ENCODE measurements around the gene ZNF777. TPM values are rescaled to one million over a fixed set of nuclear protein-coding genes. Genes with fewer than 3 reads are reported as not detected.
"Not testable (repeated sequence)": the region's sequence is repeated elsewhere in the genome, so short reads cannot be mapped to it uniquely, and the experiment has no call there.

ZNF777 gene
- total RNA-seq, 3 donors from 2014 or later = 5.1 to 8.5 (median 8.2) TPM

GRCh38 chr7:149398195-149398820 lies 62.6 kb downstream of the ZNF777 start:
- no peak for TF ChIP-seq POLR2A (IDR thresholded peaks at IDR 0.05)
- no peak for TF ChIP-seq POLR2AphosphoS5 (IDR thresholded peaks at IDR 0.05)
- TF ChIP-seq, protein P1, sequence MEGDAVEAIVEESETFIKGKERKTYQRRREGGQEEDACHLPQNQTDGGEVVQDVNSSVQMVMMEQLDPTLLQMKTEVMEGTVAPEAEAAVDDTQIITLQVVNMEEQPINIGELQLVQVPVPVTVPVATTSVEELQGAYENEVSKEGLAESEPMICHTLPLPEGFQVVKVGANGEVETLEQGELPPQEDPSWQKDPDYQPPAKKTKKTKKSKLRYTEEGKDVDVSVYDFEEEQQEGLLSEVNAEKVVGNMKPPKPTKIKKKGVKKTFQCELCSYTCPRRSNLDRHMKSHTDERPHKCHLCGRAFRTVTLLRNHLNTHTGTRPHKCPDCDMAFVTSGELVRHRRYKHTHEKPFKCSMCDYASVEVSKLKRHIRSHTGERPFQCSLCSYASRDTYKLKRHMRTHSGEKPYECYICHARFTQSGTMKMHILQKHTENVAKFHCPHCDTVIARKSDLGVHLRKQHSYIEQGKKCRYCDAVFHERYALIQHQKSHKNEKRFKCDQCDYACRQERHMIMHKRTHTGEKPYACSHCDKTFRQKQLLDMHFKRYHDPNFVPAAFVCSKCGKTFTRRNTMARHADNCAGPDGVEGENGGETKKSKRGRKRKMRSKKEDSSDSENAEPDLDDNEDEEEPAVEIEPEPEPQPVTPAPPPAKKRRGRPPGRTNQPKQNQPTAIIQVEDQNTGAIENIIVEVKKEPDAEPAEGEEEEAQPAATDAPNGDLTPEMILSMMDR (IDR thresholded peaks at IDR 0.05) = no peak
- DNase-seq (ENCODE audit: low spot score in 2 of 2) = no peak
- no peaks in the 10 kb centered on the region for H3K27me3 ChIP-seq
- intact Hi-C loops (cut with DNase I; ENCODE audit: low total_unique reads) = no loop called here
- peaks cover 4 to 8% of the 10 kb centered on the region in 2 donors for H3K9me3 ChIP-seq
- no peak overlapping the region for H3K4me3 ChIP-seq
- H3K27ac ChIP-seq = no peak overlapping the region
- H3K36me3 ChIP-seq = no peaks in the 10 kb centered on the region
- H3K4me1 ChIP-seq = no peaks in the 10 kb centered on the region

DNA sequence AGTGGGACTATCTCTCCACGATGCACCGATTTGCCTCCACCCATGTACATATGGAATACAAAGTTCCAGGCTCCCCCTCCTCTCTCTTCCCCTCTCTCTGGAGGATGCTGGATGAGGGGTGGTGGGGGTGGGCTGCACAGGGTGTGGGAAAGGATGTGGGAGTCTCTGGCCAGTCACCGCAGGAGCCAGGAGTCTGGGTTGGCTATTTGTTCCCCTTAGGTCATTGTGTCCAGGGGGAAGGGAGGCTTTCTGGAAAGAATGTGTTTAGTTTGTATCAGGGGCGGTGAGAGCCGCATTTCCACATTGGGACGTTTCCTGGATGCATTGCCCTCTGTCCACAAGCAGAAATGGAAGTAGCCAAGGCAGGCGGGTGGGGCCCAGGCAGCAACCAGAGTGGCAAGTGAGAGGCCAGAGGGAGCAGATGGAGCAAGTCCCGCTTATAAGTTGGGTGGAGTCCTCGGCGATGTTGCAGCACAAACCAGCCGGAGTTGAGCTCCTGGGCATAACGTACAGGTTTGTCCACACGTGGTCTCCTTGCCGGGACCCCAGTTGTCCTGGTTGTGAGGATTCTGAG lies 63.3 kb downstream of the ZNF777 start:
- TF ChIP-seq POLR2A (IDR thresholded peaks at IDR 0.05) (no peak), POLR2AphosphoS5 (IDR thresholded peaks at IDR 0.05) (no peak)
- TF ChIP-seq, protein P1 (IDR thresholded peaks at IDR 0.05) = no peak
- peaks cover 4 to 8% of the 10 kb centered on the region in 2 donors for H3K9me3 ChIP-seq
- no peak overlapping the region for H3K27ac ChIP-seq
- no peak overlapping the region for H3K4me3 ChIP-seq
- intact Hi-C loops (cut with DNase I; ENCODE audit: low total_unique reads) = no loop called here
- H3K36me3 ChIP-seq = no peaks in the 10 kb centered on the region
- no peak for DNase-seq (ENCODE audit: low spot score in 2 of 2)
- H3K27me3 ChIP-seq = no peaks in the 10 kb centered on the region
- H3K4me1 ChIP-seq = no peaks in the 10 kb centered on the region

DNA sequence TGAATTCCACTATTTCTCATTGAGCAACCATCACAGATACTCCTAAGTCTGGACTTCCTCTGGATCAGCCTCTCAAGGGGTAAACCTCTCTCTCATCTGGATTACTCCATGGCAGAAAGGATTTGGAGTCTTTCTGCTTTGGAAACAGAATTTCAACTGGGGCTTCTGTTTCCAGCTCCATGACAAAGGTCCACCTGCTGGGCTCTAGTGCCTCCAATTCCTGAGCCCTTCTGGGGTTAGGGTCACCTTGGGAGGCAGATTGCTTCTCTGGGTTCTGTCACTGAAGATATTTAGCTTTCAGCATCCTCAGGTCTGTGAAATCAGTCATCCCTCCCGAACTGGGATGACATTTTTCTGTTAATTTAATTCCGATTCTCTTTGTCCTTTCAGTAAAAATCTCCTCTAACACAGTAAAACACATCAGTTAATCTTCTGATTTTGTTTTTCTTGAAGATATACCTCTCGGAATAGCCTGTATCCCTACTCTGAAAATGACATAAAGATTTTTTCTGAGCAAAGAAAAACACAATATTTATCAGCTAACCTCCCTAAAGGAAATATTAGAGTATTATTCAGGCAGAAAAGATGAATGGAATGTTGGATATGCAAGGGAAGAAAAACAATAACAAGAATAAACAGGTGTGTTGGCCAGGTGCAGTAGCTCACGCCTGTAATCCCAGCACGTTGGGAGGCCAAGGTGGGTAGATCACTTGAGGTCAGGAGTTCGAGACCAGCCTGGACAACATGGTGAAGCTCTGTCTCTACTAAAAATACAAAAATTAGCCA lies 72.1 kb downstream of the ZNF777 start:
- H3K27me3 ChIP-seq; H3K9me3 ChIP-seq; H3K4me1 ChIP-seq; intact Hi-C loops (cut with DNase I; ENCODE audit: low total_unique reads); H3K36me3 ChIP-seq; H3K27ac ChIP-seq; H3K4me3 ChIP-seq; DNase-seq (ENCODE audit: low spot score in 2 of 2): not testable (repeated sequence)

DNA sequence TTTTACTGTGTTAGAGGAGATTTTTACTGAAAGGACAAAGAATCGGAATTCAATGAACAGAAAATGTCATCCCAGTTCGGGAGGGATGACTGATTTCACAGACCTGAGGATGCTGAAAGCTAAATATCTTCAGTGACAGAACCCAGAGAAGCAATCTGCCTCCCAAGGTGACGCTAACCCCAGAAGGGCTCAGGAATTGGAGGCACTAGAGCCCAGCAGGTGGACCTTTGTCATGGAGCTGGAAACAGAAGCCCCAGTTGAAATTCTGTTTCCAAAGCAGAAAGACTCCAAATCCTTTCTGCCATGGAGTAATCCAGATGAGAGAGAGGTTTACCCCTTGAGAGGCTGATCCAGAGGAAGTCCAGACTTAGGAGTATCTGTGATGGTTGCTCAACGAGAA lies 74.3 kb downstream of the ZNF777 start:
- H3K36me3 ChIP-seq; H3K4me3 ChIP-seq; H3K4me1 ChIP-seq; DNase-seq (ENCODE audit: low spot score in 2 of 2); intact Hi-C loops (cut with DNase I; ENCODE audit: low total_unique reads); H3K27ac ChIP-seq; H3K27me3 ChIP-seq; H3K9me3 ChIP-seq: not testable (repeated sequence)

DNA sequence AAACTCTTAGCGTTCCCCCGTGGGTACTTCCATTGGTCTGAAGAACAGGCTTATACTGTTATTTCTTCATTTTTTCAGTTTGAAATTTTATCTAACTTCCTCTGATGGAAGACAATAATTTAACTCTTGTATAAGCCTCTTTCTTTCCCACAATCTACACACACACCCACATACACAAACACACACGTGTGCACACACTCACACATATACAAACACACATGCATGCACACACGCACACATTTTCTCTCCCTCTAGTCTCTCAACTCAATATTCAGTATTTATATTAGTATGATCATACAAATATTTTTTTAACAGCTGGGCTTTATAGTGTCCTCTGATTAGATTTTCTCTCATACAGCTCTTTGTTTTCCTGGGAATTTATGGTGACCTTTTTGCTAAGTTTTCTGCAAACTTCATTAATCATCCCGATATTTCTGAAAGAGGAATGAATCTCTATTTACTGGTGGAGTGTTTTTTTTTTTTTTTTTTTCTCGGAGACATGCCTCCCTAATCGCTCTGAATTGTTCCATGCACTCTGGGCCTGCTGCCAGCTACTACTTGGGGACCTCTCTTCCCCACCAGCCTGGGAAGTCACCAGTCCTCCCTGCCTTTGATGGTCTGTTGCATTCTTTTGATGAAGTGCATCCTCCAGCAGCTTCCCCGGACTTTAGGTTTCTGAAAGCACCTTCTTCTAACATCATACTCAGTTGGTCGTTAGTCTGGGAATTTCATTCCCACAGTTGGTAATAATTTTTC lies 75.5 kb downstream of the ZNF777 start:
- TF ChIP-seq, protein P1 (IDR thresholded peaks at IDR 0.05) = no peak
- no peak for TF ChIP-seq POLR2A (IDR thresholded peaks at IDR 0.05)
- no peak for TF ChIP-seq POLR2AphosphoS5 (IDR thresholded peaks at IDR 0.05)
- H3K4me3 ChIP-seq = no peak overlapping the region
- intact Hi-C loops (cut with DNase I; ENCODE audit: low total_unique reads) = no loop called here
- H3K9me3 ChIP-seq = peaks cover 0 to 7% of the 10 kb centered on the region in 2 donors
- H3K36me3 ChIP-seq = no peaks in the 10 kb centered on the region
- H3K4me1 ChIP-seq = no peaks in the 10 kb centered on the region
- no peak for DNase-seq (ENCODE audit: low spot score in 2 of 2)
- H3K27me3 ChIP-seq = no peaks in the 10 kb centered on the region
- H3K27ac ChIP-seq = no peak overlapping the region

Other genes starting within 250 kb of the ZNF777 start
- 10 to 100 TPM in 1 of 3 donors, 1 to 10 TPM in 2; 4.3 to 12.4 (median 9.8) TPM for gene ZNF212, start 221.4 kb downstream of the ZNF777 start, total RNA-seq
- gene ZNF783, start 198.9 kb downstream of the ZNF777 start, total RNA-seq = 10 to 100 TPM; 13.6 to 23.9 (median 17.6) TPM
- 10 to 100 TPM; 23.5 to 27.5 (median 23.7) TPM for gene ZNF746, start 36.7 kb upstream of the ZNF777 start, total RNA-seq